ENCODE results near the gene CALN1.
"Not testable (repeated sequence)": the region's sequence is repeated elsewhere in the genome, so short reads cannot be mapped to it uniquely, and the experiment has no call there.

CALN1 gene

DNA sequence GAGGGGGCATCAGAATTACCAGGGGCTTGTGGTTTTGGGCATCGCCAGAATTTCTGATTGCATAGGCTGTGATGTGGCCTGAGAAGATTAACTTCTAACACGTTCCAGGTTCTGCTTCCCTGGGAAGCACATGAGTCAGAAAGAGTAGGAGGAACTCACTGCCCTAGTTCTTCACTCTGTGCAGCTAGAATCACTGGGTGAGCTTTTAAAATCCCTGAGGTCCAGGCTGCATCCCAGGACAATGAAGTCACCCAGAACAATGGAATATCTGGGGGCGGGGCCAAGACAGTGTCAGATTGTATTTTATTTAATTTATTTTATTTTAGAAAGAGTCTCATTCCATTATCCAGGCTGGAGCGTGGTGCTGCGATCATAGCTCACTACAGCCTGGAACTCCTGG, 636.5 kb downstream of the CALN1 start:
- DNase-seq, result no peak

GRCh38 chr7:71772779-71773178, 639.4 kb downstream of the CALN1 start:
- no peak for DNase-seq

- no peak for DNase-seq
These were observed 641.8 kb downstream of the CALN1 start for GRCh38 chr7:71770269-71770907.

- DNase-seq, result no peak
These were observed 642.8 kb downstream of the CALN1 start for GRCh38 chr7:71769326-71769725.

- no peak for DNase-seq
These were observed 643.7 kb downstream of the CALN1 start for GRCh38 chr7:71768450-71768849.

DNA sequence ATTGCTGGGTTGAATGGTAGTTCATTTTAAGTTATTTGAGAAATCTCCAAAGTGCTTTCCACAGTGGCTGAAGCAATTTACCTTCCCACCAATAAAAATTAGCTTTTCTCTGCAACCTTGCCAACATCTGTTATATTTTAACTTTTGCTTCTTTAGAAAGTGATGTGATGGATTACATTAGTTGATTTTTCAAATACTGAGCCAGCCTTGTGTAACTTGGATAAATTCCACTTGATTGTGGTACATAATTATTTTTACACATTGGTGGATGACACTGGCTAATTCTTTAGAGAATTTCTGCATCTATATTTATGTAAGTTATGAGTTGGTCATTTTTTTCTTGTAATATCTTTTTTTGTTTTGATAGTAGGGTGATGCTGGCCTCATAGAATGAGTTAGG, 646.1 kb downstream of the CALN1 start:
- no peak for DNase-seq

DNA sequence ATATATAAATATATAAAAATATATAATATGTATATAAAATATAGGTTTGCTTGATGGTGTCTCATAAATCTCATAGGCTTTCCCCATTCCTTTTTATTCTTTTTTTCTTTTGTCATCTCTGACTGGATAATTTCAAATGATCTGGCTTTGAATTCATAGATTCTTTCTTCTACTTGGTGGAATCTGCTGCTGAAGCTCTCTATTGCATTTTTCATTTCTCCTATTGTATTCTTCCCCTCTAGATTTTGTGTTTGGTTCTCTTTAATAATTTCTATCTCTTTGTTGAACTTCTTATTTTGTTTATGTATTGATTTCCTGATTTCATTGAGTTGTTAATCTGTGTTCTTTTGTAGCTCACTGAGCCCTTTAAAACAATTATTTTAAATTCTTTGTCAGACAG, 650.8 kb downstream of the CALN1 start:
- DNase-seq, result no peak

GRCh38 chr7:71754828-71755227, 657.3 kb downstream of the CALN1 start:
- DNase-seq, result no peak

DNA sequence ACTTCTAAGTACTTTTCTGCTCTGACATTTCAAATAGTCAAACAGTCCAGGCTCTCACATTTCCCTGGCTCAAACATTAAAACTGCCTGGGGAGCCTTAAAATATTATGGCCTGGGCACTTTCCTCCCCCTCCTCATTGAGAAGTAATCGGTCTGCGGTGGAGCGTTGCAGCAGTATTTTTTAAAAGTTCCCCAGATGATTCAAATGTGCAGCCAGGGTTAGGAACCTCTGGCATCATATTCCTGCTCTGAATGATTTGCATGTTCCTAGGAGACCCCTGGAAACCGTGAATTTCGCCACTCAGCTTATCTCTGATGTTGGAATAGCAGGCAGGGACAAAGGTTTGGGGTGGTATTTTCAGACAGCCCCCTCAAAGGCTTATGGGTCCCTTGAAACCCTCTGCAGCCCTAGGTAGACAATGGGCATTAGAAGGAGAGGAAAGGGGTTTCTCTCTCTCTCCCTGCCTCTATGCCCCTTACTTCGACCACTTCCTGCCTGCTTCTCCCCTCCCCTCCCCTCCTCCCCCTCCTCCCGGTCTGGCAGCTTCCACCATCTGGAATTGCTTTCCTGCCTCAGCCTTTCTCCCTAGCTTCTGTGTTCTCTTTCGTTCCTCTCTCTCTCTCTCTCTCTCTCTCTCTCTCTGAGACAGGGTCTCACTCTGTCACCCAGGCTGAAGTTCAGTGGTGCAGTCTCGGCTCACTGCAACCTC, 658.0 kb downstream of the CALN1 start:
- DNase-seq, result no peak

DNA sequence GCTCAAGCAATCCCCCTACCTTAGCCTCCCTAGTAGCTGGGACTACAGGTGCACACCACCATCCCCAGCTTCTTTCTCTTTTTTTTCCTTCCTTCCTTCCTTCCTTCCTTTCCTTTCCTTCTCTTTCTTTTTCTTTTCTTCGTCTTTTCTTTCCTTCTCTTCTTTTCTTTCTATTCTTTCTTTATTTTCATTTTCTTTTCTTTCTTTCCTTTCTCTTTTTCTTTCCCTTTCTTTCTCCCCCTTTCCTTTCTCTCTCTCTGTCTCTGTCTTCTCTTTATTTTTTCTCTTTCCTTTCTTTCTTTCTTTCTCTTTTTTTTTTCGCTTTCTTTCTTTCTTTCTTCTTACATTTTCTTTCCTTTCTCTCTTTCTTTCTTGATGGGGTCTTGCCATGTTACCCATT, 658.9 kb downstream of the CALN1 start:
- no peak for DNase-seq

DNA sequence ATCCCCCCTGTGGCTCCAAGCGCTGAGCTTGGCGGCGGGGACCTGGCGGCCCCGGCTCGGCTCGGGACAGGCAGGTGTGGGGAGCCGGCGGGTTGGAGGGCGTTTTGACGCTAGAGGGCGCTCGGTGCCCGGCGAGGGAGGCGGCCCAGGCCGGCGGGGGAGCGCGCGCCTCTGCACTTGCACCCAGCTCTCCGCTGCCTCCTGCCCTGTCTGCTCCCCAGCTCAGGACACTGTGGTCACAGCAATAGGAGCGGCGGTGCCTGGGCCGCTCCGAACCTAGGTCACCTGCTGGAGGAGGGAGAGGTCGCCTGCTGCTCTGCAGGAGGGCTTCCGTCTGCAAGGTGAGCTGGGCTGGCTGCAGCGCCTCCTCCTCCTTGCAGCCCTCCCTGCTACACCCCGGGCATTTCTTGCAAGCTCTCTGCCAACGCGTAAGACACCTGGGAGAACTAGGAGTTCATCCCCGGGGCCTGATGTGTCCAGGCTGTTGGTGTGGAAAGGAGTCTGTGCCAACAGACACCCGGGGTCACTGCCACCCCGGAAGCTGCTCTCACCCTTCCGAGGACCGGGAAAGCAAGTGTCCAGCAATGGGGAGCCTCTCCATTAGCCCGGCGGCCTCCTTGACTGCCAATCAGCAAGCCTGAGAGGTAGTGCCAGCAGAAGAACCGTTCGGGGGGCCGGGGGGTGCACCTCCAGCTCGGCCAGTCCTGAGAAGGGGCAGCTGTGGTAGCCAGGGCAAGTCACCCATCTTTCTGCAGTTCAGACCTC, 659.8 kb downstream of the CALN1 start:
- DNase-seq, result no peak

- DNase-seq, result no peak
These were observed 661.8 kb downstream of the CALN1 start for GRCh38 chr7:71750290-71750689.

DNA sequence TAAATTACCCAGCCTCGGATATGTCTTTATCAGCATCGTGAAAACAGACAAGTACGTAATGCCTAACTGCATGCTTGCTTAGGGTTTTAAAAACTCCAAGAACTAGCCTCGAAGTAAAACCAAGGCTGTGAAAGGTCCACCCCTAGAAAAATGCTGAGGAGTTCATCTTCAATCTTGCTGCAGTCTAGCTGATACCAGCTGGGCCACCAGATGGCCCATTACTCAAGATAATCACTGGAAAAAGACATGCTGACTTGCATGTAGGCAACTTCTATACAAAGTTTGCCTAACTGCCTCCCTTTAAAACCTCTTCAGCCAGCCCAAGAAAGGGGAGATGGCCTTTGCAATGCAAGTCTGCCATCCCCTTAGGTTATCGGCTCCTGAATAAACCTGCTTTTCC, 666.1 kb downstream of the CALN1 start:
- no peak for DNase-seq

DNA sequence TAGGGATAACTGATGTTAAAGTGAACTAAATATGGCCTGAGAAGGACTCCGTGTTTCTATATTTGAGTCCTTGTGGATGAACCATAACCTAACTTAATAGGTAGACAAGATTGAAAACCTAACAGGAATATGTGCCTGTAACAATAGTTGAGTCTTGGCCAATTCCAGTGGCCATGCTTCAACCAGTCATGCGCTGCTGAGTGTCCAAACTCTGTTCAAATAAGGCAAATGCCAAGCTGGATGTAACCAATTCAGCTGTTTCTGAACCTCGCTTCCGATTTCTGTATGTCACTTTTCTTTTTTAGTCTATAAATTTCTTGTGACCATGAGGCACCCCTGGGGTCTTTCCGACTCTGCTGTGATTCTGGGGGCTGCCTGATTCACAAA, 672.0 kb downstream of the CALN1 start:
- DNase-seq, result no peak

GRCh38 chr7:71739520-71740173, 672.5 kb downstream of the CALN1 start:
- DNase-seq, result no peak

GRCh38 chr7:71737931-71738540, 674.1 kb downstream of the CALN1 start:
- not testable (repeated sequence) for DNase-seq

GRCh38 chr7:71735961-71736556, 676.1 kb downstream of the CALN1 start:
- peak; percentile 47 for DNase-seq

DNA sequence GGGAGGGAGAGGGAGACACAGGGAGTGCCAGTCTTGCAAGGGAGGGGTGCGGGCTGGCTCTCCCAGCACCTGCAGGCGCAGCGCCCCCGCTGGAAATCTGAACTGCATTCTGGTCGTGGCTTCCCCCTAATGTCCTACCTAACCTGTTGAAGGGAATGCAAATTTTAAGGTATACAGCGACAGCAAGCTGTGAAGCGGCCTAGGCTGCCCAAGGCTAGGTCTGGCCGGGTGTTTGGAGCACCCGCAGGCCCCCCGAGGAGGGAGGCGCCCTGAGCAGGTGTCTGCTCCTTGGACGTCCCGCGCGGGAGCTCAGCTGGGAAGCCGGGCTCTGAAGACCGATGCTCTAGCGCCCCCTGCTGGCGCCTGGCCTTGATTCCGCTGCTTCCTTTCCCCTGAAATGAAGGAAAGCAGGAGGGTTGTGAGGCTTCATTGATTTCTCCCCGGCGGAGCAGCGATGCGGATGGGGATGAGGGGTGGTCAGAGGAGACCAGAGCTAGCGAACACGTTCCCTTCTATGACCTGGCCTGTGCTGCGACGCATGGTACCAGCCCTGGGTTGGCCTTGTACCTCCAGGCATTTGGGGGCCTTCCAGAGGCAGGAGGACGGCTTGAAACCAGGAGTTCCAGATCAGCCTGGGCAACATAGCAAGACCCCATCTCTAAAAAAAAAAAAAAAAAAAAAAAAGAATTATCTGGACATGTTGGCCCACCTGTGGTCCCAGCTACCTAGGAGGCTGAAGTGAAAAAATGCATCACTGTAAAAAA, 678.8 kb downstream of the CALN1 start:
- DNase-seq, result peak; percentile 18

GRCh38 chr7:71731740-71732139, 680.4 kb downstream of the CALN1 start:
- DNase-seq, result no peak

Measured in kidney glomerular epithelial cell (primary cell).